Testis (tissue), 3 donors: ENCODE data around the gene HBS1L. TPM values are rescaled to one million over a fixed set of nuclear protein-coding genes. Genes with fewer than 3 reads are reported as not detected.

ENCODE experiments used
- DNase-seq: peaks from one replicate; pipeline ENCODE4 v3.0.0-alpha.2; 2019
- H3K27ac ChIP-seq, 2 donors: fragments of 200-600 bp; sonication (generic); one replicate each; pipeline ENCODE4 v1.5.1; 2019
- H3K27me3 ChIP-seq: fragments of 200-600 bp; sonication (generic); one replicate; pipeline ENCODE4 v1.5.1; 2019
- H3K36me3 ChIP-seq: fragments of 200-600 bp; sonication (generic); one replicate; pipeline ENCODE4 v1.5.1; 2017; ENCODE audit warnings: low read depth; ENCODE audit errors: missing control alignments
- H3K4me1 ChIP-seq: fragments of 200-600 bp; sonication (generic); one replicate; pipeline ENCODE4 v1.5.1; 2019
- H3K4me3 ChIP-seq, 2 donors: fragments of 200-600 bp; sonication (generic); one replicate each; pipeline ENCODE4 v1.5.1; 2017 to 2019
- H3K9me3 ChIP-seq: fragments of 200-600 bp; sonication (generic); one replicate; pipeline ENCODE4 v1.5.1; 2017
- POLR2A ChIP-seq: fragments of 450-650 bp; IDR thresholded peaks from one replicate; pipeline ENCODE4 v1.6.1; 2017; ENCODE audit warnings: antibody characterized with exemption, mild to moderate bottlenecking, moderate library complexity
- WGBS, 2 donors: methylation state at CpG; one replicate each; pipeline ENCODE4 v1.1.5; 2018; 5-methylcytosine and 5-hydroxymethylcytosine counted together
- intact Hi-C: fragments of 100-400 bp; cut with DNase I; formaldehyde crosslinking; loops from one replicate; pipeline ENCODE4 v1.15.1; 2023; ENCODE audit warnings: low total_unique reads
- polyA plus RNA-seq: library from polyadenylated mRNA; stranded (reverse); fragments of 350-450 nt; fragmentation: Illumina TruSeq; extraction: RNeasy Lipid Tissue Mini Kit (QIAGEN cat#74804); gene quantifications from one replicate; pipeline ENCODE4 v1.2.3, GENCODE V29; 2014; ENCODE audit warnings: low read depth, low replicate concordance; ENCODE audit not compliant: insufficient read depth
- total RNA-seq, 2 donors: library from RNA; depleted of rRNA; stranded (reverse); fragments of >200 nt; gene quantifications; one replicate each; pipeline ENCODE4 v1.2.3, GENCODE V29; 2016
- TF ChIP-seq, protein P1 (sequence below), 3 experiments: fragments of 450-650 bp in 2 of 3; fragments of 200-600 bp in 1 of 3; sonication (generic) in 1 of 3; IDR thresholded peaks; one replicate each; pipeline ENCODE4 v1.5.1; 2016 to 2019; ENCODE audit warnings: antibody characterized with exemption in 3 of 3, mild to moderate bottlenecking in 2 of 3, moderate library complexity in 1 of 3

The HBS1L gene
- total and polyA plus RNA-seq, 3 donors from 2014 or later, result 41.1 to 54.9 (median 51.8) TPM

DNA sequence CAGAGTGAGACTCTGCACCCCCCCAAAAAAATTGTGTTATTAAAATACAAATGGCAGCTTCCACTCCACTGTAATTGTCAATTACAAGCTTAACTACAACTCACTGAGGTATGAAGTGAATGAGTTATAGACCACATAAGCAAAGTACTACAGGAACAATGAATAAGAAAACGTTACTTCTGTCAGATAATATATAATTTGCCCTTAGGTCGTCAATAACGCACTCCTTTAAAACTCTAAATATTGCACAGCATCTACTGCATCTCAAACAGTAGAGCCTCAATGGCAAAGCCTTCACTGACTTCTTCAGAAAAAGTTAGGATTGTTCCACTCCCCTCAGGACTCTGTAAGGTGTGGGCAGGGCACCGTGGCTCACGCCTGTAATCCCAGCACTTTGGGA, 2.0 kb upstream of the HBS1L start:
- TF ChIP-seq, protein P1, sequence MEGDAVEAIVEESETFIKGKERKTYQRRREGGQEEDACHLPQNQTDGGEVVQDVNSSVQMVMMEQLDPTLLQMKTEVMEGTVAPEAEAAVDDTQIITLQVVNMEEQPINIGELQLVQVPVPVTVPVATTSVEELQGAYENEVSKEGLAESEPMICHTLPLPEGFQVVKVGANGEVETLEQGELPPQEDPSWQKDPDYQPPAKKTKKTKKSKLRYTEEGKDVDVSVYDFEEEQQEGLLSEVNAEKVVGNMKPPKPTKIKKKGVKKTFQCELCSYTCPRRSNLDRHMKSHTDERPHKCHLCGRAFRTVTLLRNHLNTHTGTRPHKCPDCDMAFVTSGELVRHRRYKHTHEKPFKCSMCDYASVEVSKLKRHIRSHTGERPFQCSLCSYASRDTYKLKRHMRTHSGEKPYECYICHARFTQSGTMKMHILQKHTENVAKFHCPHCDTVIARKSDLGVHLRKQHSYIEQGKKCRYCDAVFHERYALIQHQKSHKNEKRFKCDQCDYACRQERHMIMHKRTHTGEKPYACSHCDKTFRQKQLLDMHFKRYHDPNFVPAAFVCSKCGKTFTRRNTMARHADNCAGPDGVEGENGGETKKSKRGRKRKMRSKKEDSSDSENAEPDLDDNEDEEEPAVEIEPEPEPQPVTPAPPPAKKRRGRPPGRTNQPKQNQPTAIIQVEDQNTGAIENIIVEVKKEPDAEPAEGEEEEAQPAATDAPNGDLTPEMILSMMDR (IDR thresholded peaks at IDR 0.05), result no peak
- no peak for TF ChIP-seq POLR2A
- H3K4me3 ChIP-seq, result no peak overlapping the region
- H3K9me3 ChIP-seq, result no peaks in the 10 kb centered on the region
- H3K4me1 ChIP-seq, result peaks cover 9% of the 10 kb centered on the region
- no peak for DNase-seq
- H3K36me3 ChIP-seq, result no peaks in the 10 kb centered on the region
- intact Hi-C loops, result no loop called here
- WGBS, 2 donors, result 86 to 90% methylated on average over 5 of the region's 5 CpGs
- no peaks in the 10 kb centered on the region for H3K27me3 ChIP-seq
- no peak overlapping the region for H3K27ac ChIP-seq

DNA sequence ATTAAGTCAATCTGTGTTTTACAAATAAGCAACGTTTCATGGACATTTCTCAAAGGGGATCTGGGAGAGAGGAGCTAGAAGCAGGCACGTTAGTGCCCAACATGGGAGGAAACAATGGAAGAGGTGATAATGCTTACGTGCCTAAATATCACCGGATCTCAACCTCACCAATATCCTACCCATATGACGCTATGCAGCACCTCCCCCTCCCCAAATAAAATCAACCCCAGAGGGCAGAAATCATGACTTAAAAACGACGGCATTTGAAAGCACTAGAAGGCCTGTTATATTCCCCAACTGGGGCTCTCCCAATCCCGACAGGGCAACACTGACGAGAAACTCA, 425 bp downstream of the HBS1L start:
- 0% methylated on average over 7 to 9 of the region's 9 CpGs for WGBS, 2 donors
- no peaks in the 10 kb centered on the region for H3K9me3 ChIP-seq
- intact Hi-C loops, result no loop called here
- DNase-seq, result no peak
- no peaks in the 10 kb centered on the region for H3K27me3 ChIP-seq
- peaks cover 9% of the 10 kb centered on the region for H3K4me1 ChIP-seq
- H3K4me3 ChIP-seq, result peak overlapping the region; percentile 70 to 79
- H3K27ac ChIP-seq, result peak overlapping the region; percentile 76 to 79
- H3K36me3 ChIP-seq, result no peaks in the 10 kb centered on the region
- TF ChIP-seq, protein P1 (IDR thresholded peaks at IDR 0.05), result no peak
- TF ChIP-seq POLR2A, result no peak

DNA sequence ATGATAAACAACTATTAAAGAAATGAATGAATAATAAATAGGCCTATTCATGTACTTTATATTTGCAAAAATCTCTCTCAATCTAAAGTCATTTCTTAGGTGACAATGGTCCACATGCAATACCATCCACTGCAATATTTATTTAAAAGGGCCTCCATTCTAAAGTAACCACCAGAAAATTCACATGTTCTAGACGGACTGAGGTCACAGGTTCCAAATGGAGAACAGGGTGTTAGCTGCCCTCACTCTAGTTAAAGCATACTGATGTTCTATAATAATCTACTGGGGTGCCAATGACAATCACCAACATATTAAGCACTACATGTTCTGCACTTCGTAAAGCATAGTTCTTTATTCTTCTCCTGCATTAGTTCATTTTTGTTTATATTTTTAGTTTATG, 1.2 kb downstream of the HBS1L start:
- WGBS, 2 donors, result 9 to 19% methylated on average over 2 of the region's 2 CpGs
- no peak for DNase-seq
- H3K27ac ChIP-seq, result no peak overlapping the region

DNA sequence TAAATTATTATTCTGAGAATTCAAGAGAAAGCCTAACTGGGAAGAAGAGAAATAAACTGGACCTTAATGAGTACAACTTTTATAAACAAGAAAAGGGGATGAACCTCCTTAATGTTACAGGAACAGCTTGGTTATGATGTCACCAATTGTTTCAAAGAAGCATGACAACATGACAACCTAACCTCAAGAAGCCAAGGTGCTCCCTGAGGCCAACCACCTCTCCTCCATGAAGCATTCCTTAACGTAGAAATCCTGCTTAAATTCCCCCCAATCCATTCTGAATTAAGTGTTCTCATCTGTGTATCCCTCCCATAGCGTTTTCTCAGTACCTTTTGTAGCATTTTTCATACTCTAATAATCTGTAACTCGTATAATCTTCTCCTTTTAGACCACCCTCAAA, 1.7 kb downstream of the HBS1L start:
- Histone ChIP-seq H3K27me3 (no peaks in the 10 kb centered on the region), H3K4me1 (peaks cover 9% of the 10 kb centered on the region), H3K36me3 (no peaks in the 10 kb centered on the region), H3K27ac (no peak overlapping the region), H3K9me3 (no peaks in the 10 kb centered on the region), H3K4me3 (no peak overlapping the region)
- intact Hi-C loops, result no loop called here
- DNase-seq, result no peak
- WGBS, 2 donors, result 49 to 60% methylated on average over 3 of the region's 3 CpGs
- TF ChIP-seq POLR2A, result no peak
- TF ChIP-seq, protein P1 (IDR thresholded peaks at IDR 0.05), result no peak

More for the DNA sequence above, 1.2 kb downstream of the HBS1L start:
- Histone ChIP-seq H3K27me3 (no peaks in the 10 kb centered on the region), H3K36me3 (no peaks in the 10 kb centered on the region), H3K4me1 (peaks cover 9% of the 10 kb centered on the region), H3K9me3 (no peaks in the 10 kb centered on the region), H3K4me3 (no peak overlapping the region)
- intact Hi-C loops, result no loop called here
- TF ChIP-seq, protein P1 (IDR thresholded peaks at IDR 0.05), result no peak
- TF ChIP-seq POLR2A, result no peak

DNA sequence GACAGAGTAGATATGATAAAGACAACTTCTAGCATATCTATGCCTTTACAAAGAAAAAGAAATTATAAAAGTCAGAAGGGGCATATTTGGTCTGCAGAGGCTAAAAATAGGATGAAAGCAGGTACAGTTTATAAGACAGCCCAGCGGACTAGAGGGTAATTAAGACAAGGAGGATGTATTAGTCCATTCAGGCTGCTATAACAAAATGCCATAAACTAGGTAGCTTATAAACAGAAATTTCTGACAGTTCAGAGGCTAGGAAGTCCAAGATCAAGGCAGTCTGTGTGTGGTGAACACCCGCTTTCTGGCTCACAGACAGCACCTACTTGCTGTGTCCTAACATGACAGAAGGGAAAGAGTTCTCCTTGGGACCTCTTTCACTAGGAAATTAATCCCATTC, 5.7 kb downstream of the HBS1L start:
- no peak overlapping the region for H3K4me3 ChIP-seq
- intact Hi-C loops, result no loop called here
- H3K9me3 ChIP-seq, result no peaks in the 10 kb centered on the region
- no peak for DNase-seq
- H3K27ac ChIP-seq, result no peak overlapping the region
- peaks cover 9% of the 10 kb centered on the region for H3K4me1 ChIP-seq
- WGBS, 2 donors, result 83 to 97% methylated on average over 2 of the region's 2 CpGs
- TF ChIP-seq, protein P1 (IDR thresholded peaks at IDR 0.05), result no peak
- TF ChIP-seq POLR2A, result no peak
- H3K27me3 ChIP-seq, result no peaks in the 10 kb centered on the region
- H3K36me3 ChIP-seq, result no peaks in the 10 kb centered on the region
